Ishikawa (cell line): ENCODE results near the gene TOMM6.

Experiments used
- CEBPB ChIP-seq: IDR thresholded peaks from 2 replicates; pipeline ENCODE4 v1.6.1; 2012
- CREB1 ChIP-seq: IDR thresholded peaks from 2 replicates; pipeline ENCODE4 v1.6.1; 2012; ENCODE audit warnings: low read depth
- EGR1 ChIP-seq: IDR thresholded peaks from 2 replicates; pipeline ENCODE4 v1.6.1; 2012
- FOXM1 ChIP-seq: IDR thresholded peaks from 2 replicates; pipeline ENCODE4 v1.6.1; 2012; ENCODE audit warnings: low read depth, borderline replicate concordance
- RAD21 ChIP-seq: IDR thresholded peaks from 2 replicates; pipeline ENCODE4 v1.6.1; 2012; ENCODE audit warnings: low read depth
- TAF1 ChIP-seq: IDR thresholded peaks from 2 replicates; pipeline ENCODE4 v1.6.1; 2012; ENCODE audit warnings: low read depth, mild to moderate bottlenecking
- TF ChIP-seq, protein P1 (sequence below): IDR thresholded peaks from 2 replicates; pipeline ENCODE4 v1.6.1; 2012

DNA sequence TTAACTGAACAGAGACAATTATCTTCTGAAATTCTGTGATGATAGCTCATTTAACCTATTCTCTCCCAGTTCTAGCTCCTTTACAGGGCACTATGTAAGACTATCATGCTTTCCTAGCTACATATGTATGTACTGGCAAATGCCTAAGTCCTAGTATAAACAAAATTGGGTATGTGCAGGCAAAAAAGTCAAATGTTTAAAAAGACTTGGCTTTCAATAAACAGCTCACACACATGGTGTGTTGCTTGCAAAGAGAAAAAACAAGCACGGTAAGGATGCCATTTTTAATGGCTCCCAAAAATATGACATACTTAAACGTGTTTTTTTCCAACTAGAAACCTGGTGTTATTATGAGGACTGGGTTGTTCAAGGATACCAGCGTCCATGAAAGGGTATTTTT lies 44.8 kb downstream of the TOMM6 start:
- TF ChIP-seq CEBPB = no peak
- TF ChIP-seq CREB1 = no peak
- no peak for TF ChIP-seq TAF1
- no peak for TF ChIP-seq RAD21
- TF ChIP-seq EGR1 = no peak
- no peak for TF ChIP-seq FOXM1
- TF ChIP-seq, protein P1, sequence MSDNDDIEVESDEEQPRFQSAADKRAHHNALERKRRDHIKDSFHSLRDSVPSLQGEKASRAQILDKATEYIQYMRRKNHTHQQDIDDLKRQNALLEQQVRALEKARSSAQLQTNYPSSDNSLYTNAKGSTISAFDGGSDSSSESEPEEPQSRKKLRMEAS = no peak
